ENCODE results near the gene ZNF611. TPM values are rescaled to one million over a fixed set of nuclear protein-coding genes. Genes with fewer than 3 reads are reported as not detected.
A peak's percentile ranks its signal among the peaks of the same experiment; 100 is the strongest.
"Not testable (repeated sequence)": the region's sequence is repeated elsewhere in the genome, so short reads cannot be mapped to it uniquely, and the experiment has no call there.

Gene ZNF611
- total and polyA plus RNA-seq, 2 of the 13 experiments (the other 11 are each of a cell fraction or from before 2014, with no cell fraction given) = 2.7 to 4.1 TPM

DNA sequence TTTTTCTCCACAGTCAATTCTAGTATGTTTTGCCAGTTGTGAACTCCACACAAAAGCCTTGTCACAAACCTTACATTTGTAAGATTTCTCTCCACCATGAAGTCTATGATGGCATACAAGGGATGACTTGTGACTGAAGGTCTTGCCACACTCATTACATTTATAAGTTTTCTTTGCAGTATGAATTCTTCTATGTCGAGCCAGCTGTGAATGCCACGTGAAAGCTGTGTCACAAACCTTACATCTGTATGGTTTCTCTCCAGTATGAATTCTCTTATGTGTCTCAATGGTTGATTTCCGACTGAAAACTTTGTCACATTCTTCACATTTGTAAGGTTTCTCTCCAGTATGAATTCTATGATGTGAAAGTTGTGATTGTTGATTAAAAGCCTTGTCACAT lies 29.2 kb downstream of the ZNF611 start:
- not testable (repeated sequence) for FAIRE-seq; BruUV-seq (replicated peaks)

DNA sequence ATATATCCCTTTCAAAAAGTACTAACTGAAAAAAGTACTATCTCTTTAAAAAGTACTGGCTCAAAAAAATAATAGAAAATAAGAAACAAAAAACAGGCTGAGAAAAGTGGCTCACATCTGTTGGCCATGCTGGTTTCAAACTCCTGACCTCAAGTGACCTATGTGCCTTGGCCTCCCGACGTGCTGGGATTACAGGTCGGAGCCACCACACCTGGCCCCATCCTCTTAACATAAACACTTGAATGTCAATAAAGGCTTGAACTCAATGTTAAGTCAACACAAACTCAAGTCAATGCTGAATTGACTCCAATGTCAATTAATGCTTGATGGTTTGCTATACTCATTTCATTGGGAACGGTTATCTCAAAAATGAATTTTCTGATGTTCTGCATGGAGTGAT lies 30.9 kb downstream of the ZNF611 start:
- in situ Hi-C loops (cut with HindIII; ENCODE audit: extremely low pct_ligation_motif_present, low pct_unique_long_range_greater_than_20kb) (no loop called here), intact Hi-C loops (cut with micrococcal nuclease; ENCODE audit: unreplicated experiment) (no loop called here)
- H3K27ac ChIP-seq (ENCODE audit: extremely low read length, insufficient read depth, low read length) = no peak overlapping the region
- TF ChIP-seq, protein P1, sequence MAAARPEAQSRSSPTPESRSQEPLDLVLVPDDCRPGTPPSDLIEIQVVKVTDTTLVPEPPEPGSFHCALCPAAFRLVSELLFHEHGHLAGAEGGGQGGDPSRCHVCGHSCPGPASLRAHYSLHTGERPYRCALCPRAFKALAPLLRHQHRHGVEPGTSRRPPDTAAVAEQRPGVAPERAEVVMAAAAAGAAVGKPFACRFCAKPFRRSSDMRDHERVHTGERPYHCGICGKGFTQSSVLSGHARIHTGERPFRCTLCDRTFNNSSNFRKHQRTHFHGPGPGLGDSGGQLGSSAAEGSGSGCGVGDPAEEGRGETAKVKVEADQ (CRISPR knock-in tag; IDR thresholded peaks at IDR 0.05; ENCODE audit: borderline replicate concordance) = no peak
- no peak for TF ChIP-seq ZNF724P (CRISPR knock-in tag; IDR thresholded peaks at IDR 0.05; ENCODE audit: borderline replicate concordance)
- TF ChIP-seq ISX (CRISPR knock-in tag; conservative IDR thresholded peaks at IDR 0.05) = no peak
- TF ChIP-seq, protein P2, sequence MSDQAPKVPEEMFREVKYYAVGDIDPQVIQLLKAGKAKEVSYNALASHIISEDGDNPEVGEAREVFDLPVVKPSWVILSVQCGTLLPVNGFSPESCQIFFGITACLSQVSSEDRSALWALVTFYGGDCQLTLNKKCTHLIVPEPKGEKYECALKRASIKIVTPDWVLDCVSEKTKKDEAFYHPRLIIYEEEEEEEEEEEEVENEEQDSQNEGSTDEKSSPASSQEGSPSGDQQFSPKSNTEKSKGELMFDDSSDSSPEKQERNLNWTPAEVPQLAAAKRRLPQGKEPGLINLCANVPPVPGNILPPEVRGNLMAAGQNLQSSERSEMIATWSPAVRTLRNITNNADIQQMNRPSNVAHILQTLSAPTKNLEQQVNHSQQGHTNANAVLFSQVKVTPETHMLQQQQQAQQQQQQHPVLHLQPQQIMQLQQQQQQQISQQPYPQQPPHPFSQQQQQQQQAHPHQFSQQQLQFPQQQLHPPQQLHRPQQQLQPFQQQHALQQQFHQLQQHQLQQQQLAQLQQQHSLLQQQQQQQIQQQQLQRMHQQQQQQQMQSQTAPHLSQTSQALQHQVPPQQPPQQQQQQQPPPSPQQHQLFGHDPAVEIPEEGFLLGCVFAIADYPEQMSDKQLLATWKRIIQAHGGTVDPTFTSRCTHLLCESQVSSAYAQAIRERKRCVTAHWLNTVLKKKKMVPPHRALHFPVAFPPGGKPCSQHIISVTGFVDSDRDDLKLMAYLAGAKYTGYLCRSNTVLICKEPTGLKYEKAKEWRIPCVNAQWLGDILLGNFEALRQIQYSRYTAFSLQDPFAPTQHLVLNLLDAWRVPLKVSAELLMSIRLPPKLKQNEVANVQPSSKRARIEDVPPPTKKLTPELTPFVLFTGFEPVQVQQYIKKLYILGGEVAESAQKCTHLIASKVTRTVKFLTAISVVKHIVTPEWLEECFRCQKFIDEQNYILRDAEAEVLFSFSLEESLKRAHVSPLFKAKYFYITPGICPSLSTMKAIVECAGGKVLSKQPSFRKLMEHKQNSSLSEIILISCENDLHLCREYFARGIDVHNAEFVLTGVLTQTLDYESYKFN (CRISPR knock-in tag; conservative IDR thresholded peaks at IDR 0.05) = no peak
- TF ChIP-seq FOXA1 (IDR thresholded peaks at IDR 0.05) = no peak
- peak; percentile 25; the same call in 1 of the 2 replicates for TF ChIP-seq FOXA1 (CRISPR knock-in tag; IDR thresholded peaks at IDR 0.05)
- TF ChIP-seq, protein P3, sequence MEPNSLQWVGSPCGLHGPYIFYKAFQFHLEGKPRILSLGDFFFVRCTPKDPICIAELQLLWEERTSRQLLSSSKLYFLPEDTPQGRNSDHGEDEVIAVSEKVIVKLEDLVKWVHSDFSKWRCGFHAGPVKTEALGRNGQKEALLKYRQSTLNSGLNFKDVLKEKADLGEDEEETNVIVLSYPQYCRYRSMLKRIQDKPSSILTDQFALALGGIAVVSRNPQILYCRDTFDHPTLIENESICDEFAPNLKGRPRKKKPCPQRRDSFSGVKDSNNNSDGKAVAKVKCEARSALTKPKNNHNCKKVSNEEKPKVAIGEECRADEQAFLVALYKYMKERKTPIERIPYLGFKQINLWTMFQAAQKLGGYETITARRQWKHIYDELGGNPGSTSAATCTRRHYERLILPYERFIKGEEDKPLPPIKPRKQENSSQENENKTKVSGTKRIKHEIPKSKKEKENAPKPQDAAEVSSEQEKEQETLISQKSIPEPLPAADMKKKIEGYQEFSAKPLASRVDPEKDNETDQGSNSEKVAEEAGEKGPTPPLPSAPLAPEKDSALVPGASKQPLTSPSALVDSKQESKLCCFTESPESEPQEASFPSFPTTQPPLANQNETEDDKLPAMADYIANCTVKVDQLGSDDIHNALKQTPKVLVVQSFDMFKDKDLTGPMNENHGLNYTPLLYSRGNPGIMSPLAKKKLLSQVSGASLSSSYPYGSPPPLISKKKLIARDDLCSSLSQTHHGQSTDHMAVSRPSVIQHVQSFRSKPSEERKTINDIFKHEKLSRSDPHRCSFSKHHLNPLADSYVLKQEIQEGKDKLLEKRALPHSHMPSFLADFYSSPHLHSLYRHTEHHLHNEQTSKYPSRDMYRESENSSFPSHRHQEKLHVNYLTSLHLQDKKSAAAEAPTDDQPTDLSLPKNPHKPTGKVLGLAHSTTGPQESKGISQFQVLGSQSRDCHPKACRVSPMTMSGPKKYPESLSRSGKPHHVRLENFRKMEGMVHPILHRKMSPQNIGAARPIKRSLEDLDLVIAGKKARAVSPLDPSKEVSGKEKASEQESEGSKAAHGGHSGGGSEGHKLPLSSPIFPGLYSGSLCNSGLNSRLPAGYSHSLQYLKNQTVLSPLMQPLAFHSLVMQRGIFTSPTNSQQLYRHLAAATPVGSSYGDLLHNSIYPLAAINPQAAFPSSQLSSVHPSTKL (CRISPR knock-in tag; IDR thresholded peaks at IDR 0.05) = 0 out of 2 replicates have a peak, but pooled peaks have one; percentile 9
- TF ChIP-seq FOSL1 (CRISPR knock-in tag; IDR thresholded peaks at IDR 0.05; ENCODE audit: borderline replicate concordance) = no peak
- TF ChIP-seq EHMT2 (IDR thresholded peaks at IDR 0.05; ENCODE audit: borderline replicate concordance, low read depth, low read length) = no peak
- peak; percentile 64; the same call in 1 of the 2 replicates for TF ChIP-seq RARA (CRISPR knock-in tag; IDR thresholded peaks at IDR 0.05)

More for the DNA sequence above, 29.2 kb downstream of the ZNF611 start:
- intact Hi-C loops (cut with micrococcal nuclease; ENCODE audit: unreplicated experiment); H3K36me3 ChIP-seq (replicated peaks in 1 of 2; ENCODE audit: control insufficient read depth in 1 of 2, insufficient read depth in 2 of 2, low read length in 2 of 2); H3K4me3 ChIP-seq (replicated peaks in 1 of 3; ENCODE audit: insufficient read depth in 1 of 3, low read depth in 2 of 3, low read length in 3 of 3); H3K27ac ChIP-seq (ENCODE audit: extremely low read length, insufficient read depth, low read length); H3K4me2 ChIP-seq (ENCODE audit: low read depth, low read length); POLR2A ChIA-PET; H3K9ac ChIP-seq (ENCODE audit: insufficient read depth, low read depth, low read length); in situ Hi-C loops (cut with HindIII; ENCODE audit: extremely low pct_ligation_motif_present, low pct_unique_long_range_greater_than_20kb); H3K79me2 ChIP-seq (ENCODE audit: insufficient read depth, low read length); CTCF ChIA-PET (ENCODE audit: low intra/inter-chr PET ratio, low total read pairs); H4K20me1 ChIP-seq (ENCODE audit: insufficient read depth, low read length); H3K27me3 ChIP-seq (ENCODE audit: control insufficient read depth in 1 of 2, insufficient read depth in 2 of 2, low read length in 2 of 2); H2AFZ ChIP-seq (ENCODE audit: low read length); ATAC-seq; DNase-seq (ENCODE audit: low spot score): not testable (repeated sequence)
- Histone ChIP-seq H3K9me3 (ENCODE audit: low read length) (peaks cover 47% of the 10 kb centered on the region), H3K4me1 (ENCODE audit: insufficient read depth, low read length) (peaks cover 37% of the 10 kb centered on the region)
- 62% methylated on average over 3 of the region's 3 CpGs for WGBS (ENCODE audit: low lambda C conversion rate)

More for the DNA sequence above, 30.9 kb downstream of the ZNF611 start:
- peaks cover 47% of the 10 kb centered on the region for H3K9me3 ChIP-seq (ENCODE audit: low read length)
- ChIA-PET CTCF (ENCODE audit: low intra/inter-chr PET ratio, low total read pairs) (no interaction called here), POLR2A (no interaction called here)
- H3K79me2 ChIP-seq (ENCODE audit: insufficient read depth, low read length) = no peaks in the 10 kb centered on the region
- ATAC-seq (no peak), DNase-seq (ENCODE audit: low spot score) (no peak), FAIRE-seq (no peak)
- no peak overlapping the region for H3K9ac ChIP-seq (ENCODE audit: insufficient read depth, low read depth, low read length)
- peaks cover 1 to 6% of the 10 kb centered on the region in 2 experiments; a peak in 3 of 5 replicates for H3K36me3 ChIP-seq (replicated peaks in 1 of 2; ENCODE audit: control insufficient read depth in 1 of 2, insufficient read depth in 2 of 2, low read length in 2 of 2)
- WGBS (ENCODE audit: low lambda C conversion rate) = 39% methylated on average over 4 of the region's 4 CpGs
- no peak overlapping the region for H2AFZ ChIP-seq (ENCODE audit: low read length)
- H3K4me1 ChIP-seq (ENCODE audit: insufficient read depth, low read length) = peaks cover 48% of the 10 kb centered on the region
- no peak overlapping the region for H3K4me2 ChIP-seq (ENCODE audit: low read depth, low read length)
- no peaks in the 10 kb centered on the region for H3K27me3 ChIP-seq (ENCODE audit: control insufficient read depth in 1 of 2, insufficient read depth in 2 of 2, low read length in 2 of 2)
- H3K4me3 ChIP-seq (replicated peaks in 1 of 3; ENCODE audit: insufficient read depth in 1 of 3, low read depth in 2 of 3, low read length in 3 of 3) = no peak overlapping the region
- no TSS peak for BruUV-seq (replicated peaks)
- H4K20me1 ChIP-seq (ENCODE audit: insufficient read depth, low read length) = no peaks in the 10 kb centered on the region

Data from HepG2 (cell line).